HG03139 (cell line): ENCODE results near the gene TMEM129.
"Not testable (repeated sequence)": the region's sequence is repeated elsewhere in the genome, so short reads cannot be mapped to it uniquely, and the experiment has no call there.

Experiments
- ATAC-seq: cut with Tn5 transposase; IDR thresholded peaks from one replicate; pipeline ENCODE4 v1.9.1; 2021; ENCODE audit not compliant: unreplicated experiment

The TMEM129 gene

DNA sequence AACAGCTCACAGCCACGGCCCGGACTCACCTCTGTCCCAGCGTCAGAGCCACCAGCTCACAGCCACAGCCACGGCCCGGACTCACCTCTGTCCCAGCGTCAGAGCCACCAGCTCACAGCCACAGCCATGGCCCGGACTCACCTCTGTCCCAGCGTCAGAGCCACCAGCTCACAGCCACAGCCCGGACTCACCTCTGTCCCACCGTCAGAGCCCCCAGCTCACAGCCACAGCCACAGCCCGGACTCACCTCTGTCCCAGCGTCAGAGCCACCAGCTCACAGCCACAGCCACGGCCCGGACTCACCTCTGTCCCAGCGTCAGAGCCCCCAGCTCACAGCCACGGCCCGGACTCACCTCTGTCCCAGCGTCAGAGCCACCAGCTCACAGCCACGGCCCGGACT lies 50.1 kb downstream of the TMEM129 start:
- ATAC-seq, result not testable (repeated sequence)

DNA sequence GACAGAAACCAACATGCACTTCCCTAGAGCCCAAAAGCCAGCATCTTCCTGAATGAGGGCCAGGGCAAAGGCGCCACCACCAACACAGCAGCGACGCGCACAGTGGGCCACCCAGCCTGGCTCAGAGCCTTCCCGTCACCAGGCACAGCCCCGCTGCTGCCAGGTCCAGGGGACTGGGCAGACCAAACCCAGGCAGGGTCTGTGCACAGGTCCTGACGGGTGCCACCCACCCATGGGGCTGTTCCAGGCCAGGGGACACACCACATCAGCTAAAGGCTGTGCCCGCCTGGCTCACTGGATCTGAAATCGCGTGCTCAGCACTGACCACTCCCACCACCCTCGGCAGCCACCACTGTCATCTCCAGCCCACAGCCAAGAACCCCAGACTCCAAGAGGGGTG lies 50.8 kb downstream of the TMEM129 start:
- ATAC-seq, result no peak

DNA sequence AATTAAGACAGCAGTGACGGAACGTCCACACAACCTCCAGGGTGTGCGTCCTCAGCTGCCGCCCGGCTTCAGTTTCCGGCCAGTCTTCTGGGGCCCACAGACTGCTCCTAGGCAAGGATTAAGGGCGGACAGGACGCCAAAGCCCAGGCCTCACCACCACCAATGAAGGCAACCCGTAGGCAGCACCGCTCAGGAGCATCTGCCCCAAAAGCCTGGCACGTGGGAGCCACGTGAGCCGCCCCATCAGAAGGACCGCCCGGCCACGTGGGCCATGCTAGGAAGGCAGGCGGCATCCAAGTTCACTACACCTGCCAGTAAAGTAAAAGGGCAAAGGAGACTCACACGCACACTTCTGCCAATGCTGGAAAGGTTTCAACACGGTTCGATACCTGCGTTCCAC lies 51.3 kb downstream of the TMEM129 start:
- ATAC-seq, result no peak

DNA sequence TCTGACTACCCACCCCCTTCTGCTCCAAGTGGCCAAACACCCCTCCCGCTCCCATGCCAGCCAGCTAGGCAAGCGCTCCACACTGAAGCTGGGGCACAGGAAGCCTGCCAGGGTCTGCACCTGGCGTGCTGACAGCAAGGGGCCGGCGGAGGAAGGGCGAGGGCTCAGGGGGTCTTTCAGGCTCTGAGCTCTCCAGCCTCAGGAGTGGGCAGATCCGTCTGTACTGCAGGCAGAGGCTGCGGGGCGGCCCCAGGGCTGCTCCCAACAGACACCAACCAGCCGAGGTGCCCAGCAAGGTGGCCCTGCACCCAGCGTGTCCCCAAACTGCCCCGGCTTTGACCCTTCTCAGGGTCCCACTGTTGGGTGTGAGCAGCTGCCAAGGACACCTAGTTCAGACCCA lies 51.9 kb downstream of the TMEM129 start:
- ATAC-seq, result no peak

- ATAC-seq, result no peak
Observed at GRCh38 chr4:1668488-1668840, 52.7 kb downstream of the TMEM129 start.

GRCh38 chr4:1667273-1667672 lies 53.9 kb downstream of the TMEM129 start:
- no peak for ATAC-seq

DNA sequence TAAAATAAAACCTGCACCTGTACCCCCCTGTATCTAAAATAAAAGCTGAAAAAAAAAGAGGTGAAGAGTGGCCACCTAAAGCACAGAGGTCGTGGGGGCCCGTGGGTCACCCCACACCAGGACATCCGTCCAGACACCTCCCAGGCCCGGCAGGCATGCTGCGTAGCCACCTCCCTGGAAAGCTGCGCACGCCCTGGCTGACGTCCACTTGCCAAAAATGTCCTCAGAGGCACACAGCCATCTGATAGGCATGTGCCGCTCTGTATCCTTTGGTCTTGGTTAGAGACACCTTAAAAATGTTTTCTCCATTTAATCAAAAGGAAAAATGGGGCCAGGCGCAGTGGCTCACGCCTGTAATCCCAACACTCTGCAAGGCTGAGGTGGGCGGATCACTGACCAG lies 54.7 kb downstream of the TMEM129 start:
- no peak for ATAC-seq
